HepG2 (cell line): ENCODE measurements around the gene PCDHA9. TPM values are rescaled to one million over a fixed set of nuclear protein-coding genes. Genes with fewer than 3 reads are reported as not detected.
"Not testable (repeated sequence)": the region's sequence is repeated elsewhere in the genome, so short reads cannot be mapped to it uniquely, and the experiment has no call there.

Source experiments
- ATAC-seq: fragments of 200-7000 bp; cut with Tn5 transposase; 3 replicates; pipeline ENCODE4 v1.9.1; 2020; ENCODE audit warnings: mild to moderate bottlenecking, moderate library complexity
- BruUV-seq: library from RNA; stranded (reverse); fragments of 400-500 nt; replicated peaks from 2 replicates; lab custom pipeline; 2021; lab: Mats Ljungman, UMichigan
- CTCF ChIA-PET: fragments of 300-600 bp; formaldehyde crosslinking; extraction: SDS; loops from one replicate; lab custom pipeline; 2021; ENCODE audit warnings: low total read pairs, inconsistent platforms, low intra/inter-chr PET ratio; lab: Yijun Ruan, JAX
- POLR2A ChIA-PET: fragments of 350-600 bp; sonication (Branson Sonifier 250); formaldehyde crosslinking; loops from one replicate; lab custom pipeline; 2020; ENCODE audit warnings: antibody characterized with exemption, inconsistent platforms; lab: Yijun Ruan, JAX
- DNase-seq: peaks from one replicate; pipeline ENCODE4 v3.0.0-alpha.2; 2015; ENCODE audit warnings: low spot score
- FAIRE-seq: peaks from 3 replicates; lab custom pipeline; 2011; peaks lifted over from hg19 to GRCh38; lab: Jason Lieb, UNC
- H2AFZ ChIP-seq: one replicate; pipeline ENCODE4 v1.6.1; 2011; ENCODE audit warnings: low read length, inconsistent platforms
- H3K27ac ChIP-seq: fragments of 300-600 bp; 3 replicates; pipeline ENCODE4 v1.8.0; 2011; ENCODE audit warnings: mixed run types, mild to moderate bottlenecking, mixed read lengths, low read length, inconsistent platforms; ENCODE audit not compliant: insufficient read depth; ENCODE audit errors: extremely low read length
- H3K27me3 ChIP-seq, 2 experiments: fragments of 200-600 bp in 1 of 2; 2 replicates in 1 of 2; 3 replicates in 1 of 2; pipeline versions ENCODE4 v1.6.0 to v1.8.0; 2011; ENCODE audit warnings: low read length in 2 of 2, mild to moderate bottlenecking in 2 of 2, moderate library complexity in 2 of 2, inconsistent platforms in 1 of 2; ENCODE audit not compliant: insufficient read depth in 2 of 2, control insufficient read depth in 1 of 2
- H3K36me3 ChIP-seq, 2 experiments: fragments of 200-600 bp in 1 of 2; replicated peaks in 1 of 2; 2 replicates in 1 of 2; 3 replicates in 1 of 2; pipeline versions ENCODE4 v1.5.1 to v1.8.0; 2011; ENCODE audit warnings: low read length in 2 of 2, inconsistent platforms in 1 of 2; ENCODE audit not compliant: insufficient read depth in 2 of 2, control insufficient read depth in 1 of 2
- H3K4me1 ChIP-seq: 2 replicates; pipeline ENCODE4 v1.5.1; 2012; ENCODE audit warnings: low read length, inconsistent platforms; ENCODE audit not compliant: insufficient read depth
- H3K4me2 ChIP-seq: 2 replicates; pipeline ENCODE4 v1.6.0; 2011; ENCODE audit warnings: low read depth, low read length, inconsistent platforms
- H3K4me3 ChIP-seq, 3 experiments: fragments of 200-600 bp in 1 of 3; sonication (generic), shearing (Covaris generic) in 1 of 3; replicated peaks in 1 of 3; 2 replicates each; pipeline ENCODE4 v1.5.1; 2011 to 2016; ENCODE audit warnings: low read length in 3 of 3, inconsistent platforms in 2 of 3, low read depth in 2 of 3, mild to moderate bottlenecking in 2 of 3, control low read depth in 1 of 3, mixed read lengths in 1 of 3; ENCODE audit not compliant: insufficient read depth in 1 of 3
- H3K79me2 ChIP-seq: one replicate; pipeline ENCODE4 v1.6.1; 2011; ENCODE audit warnings: low read length, inconsistent platforms; ENCODE audit not compliant: insufficient read depth
- H3K9ac ChIP-seq: 2 replicates; pipeline ENCODE4 v1.6.0; 2011; ENCODE audit warnings: mild to moderate bottlenecking, low read depth, low read length, inconsistent platforms; ENCODE audit not compliant: insufficient read depth
- H3K9me3 ChIP-seq: 2 replicates; pipeline ENCODE4 v1.5.1; 2012; ENCODE audit warnings: mild to moderate bottlenecking, low read length
- H4K20me1 ChIP-seq: 2 replicates; pipeline ENCODE4 v1.6.0; 2011; ENCODE audit warnings: inconsistent platforms, mild to moderate bottlenecking, low read length, moderate library complexity; ENCODE audit not compliant: insufficient read depth
- FOXK2 ChIP-seq: fragments of 450-650 bp; IDR thresholded peaks from 2 replicates; pipeline ENCODE4 v1.6.1; 2016
- SAP130 ChIP-seq: IDR thresholded peaks from 2 replicates; pipeline ENCODE4 v1.6.1; 2016; ENCODE audit warnings: low read depth
- STAG1 ChIP-seq: sonication (generic); formaldehyde crosslinking; IDR thresholded peaks from 2 replicates; pipeline ENCODE4 v1.4.0; 2020; ENCODE audit warnings: missing genetic modification reagents
- WGBS: methylation state at CpG from one replicate; pipeline ENCODE4 v1.1.6; 2017; ENCODE audit warnings: low lambda C conversion rate; 5-methylcytosine and 5-hydroxymethylcytosine counted together
- in situ Hi-C: cut with HindIII; loops from 2 replicates; pipeline ENCODE4 v1.10.0; 2017; ENCODE audit warnings: low pct_unique_long_range_greater_than_20kb; ENCODE audit not compliant: extremely low pct_ligation_motif_present
- intact Hi-C: fragments of 100-400 bp; cut with micrococcal nuclease; formaldehyde crosslinking; loops from one replicate; pipeline ENCODE4 v1.10.0; 2022; ENCODE audit not compliant: unreplicated experiment
- polyA plus RNA-seq, 8 experiments: library from polyadenylated mRNA; depleted of rRNA in 3 of 8; stranded (reverse) in 7 of 8; unstranded in 1 of 8; fragments of >200 nt; fragmentation: Illumina TruSeq in 4 of 8; extraction: Trizol in 4 of 8; gene quantifications; 2 replicates each; pipeline versions ENCODE4 v1.2.1 to v1.2.3, GENCODE V29; 2011 to 2016; ENCODE audit warnings: low read depth in 4 of 8, missing spikeins in 1 of 8, mixed read lengths in 1 of 8; ENCODE audit not compliant: insufficient read depth in 1 of 8
- total RNA-seq, 5 experiments: library from RNA; depleted of rRNA; stranded (reverse); fragments of >200 nt; fragmentation: Illumina TruSeq; extraction: Trizol; gene quantifications; 2 replicates each; pipeline ENCODE4 v1.2.3, GENCODE V29; 2016; ENCODE audit warnings: low read depth in 1 of 5
- TF ChIP-seq, protein P1 (sequence below): sonication (generic); formaldehyde crosslinking; IDR thresholded peaks from 2 replicates; pipeline ENCODE4 v1.4.0; 2020; ENCODE audit warnings: missing genetic modification reagents
- TF ChIP-seq, protein P2 (sequence below): sonication (generic); formaldehyde crosslinking; IDR thresholded peaks from 2 replicates; pipeline ENCODE4 v1.5.0; 2020; ENCODE audit warnings: mild to moderate bottlenecking, missing genetic modification reagents, moderate library complexity

Gene PCDHA9
- total and polyA plus RNA-seq, 2 of the 13 experiments (the other 11 are each of a cell fraction or from before 2014, with no cell fraction given): 0.03 TPM; not detected in 1

DNA sequence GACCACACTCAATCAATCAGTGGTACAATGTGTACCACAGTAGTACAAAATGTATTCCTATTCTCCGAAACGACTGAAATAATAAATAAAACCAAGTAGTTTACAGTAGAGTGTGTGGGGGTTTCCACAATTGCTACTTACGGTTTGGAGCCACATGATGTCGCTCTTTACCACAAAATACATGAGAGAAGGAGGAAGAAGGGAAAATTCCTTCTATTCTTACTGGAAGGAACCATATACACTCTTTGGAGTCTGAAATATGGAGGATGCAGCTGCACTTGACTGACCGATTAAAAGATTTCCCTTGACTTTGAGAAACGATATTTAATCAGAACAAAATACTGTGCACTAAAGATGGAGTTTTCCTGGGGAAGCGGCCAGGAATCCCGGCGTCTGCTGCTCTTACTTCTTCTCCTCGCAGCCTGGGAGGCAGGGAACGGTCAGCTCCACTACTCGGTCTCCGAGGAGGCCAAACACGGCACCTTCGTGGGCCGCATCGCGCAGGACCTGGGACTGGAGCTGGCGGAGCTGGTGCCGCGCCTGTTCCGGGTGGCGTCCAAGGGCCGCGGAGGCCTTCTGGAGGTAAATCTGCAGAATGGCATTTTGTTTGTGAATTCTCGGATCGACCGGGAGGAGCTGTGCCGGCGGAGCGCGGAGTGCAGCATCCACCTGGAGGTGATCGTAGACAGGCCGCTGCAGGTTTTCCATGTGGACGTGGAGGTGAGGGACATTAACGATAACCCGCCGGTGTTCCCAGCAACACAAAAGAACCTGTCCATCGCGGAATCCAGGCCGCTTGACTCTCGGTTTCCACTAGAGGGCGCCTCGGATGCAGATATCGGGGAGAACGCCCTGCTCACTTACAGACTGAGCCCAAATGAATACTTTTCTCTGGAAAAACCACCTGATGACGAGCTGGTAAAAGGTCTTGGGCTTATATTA lies 41.1 kb upstream of the PCDHA9 start, which contains the start of gene PCDHA4:
Gene PCDHA4, plus strand, starts transcription at position 235 of the 942 bp plus-strand sequence.
- no peaks in the 10 kb centered on the region; a peak in 1 of 5 replicates for H3K27me3 ChIP-seq
- H3K9ac ChIP-seq: no peak within 1 kb of the TSS
- peak; percentile 74 for ATAC-seq
- no peaks in the 10 kb centered on the region for H3K79me2 ChIP-seq
- DNase-seq: peak; percentile 9
- ChIA-PET CTCF (no interaction called here), POLR2A (no interaction called here)
- intact Hi-C loops (no loop called here), in situ Hi-C loops (no loop called here)
- H3K4me3 ChIP-seq: no peak within 1 kb of the TSS
- 58% methylated on average over 24 of the region's 47 CpGs for WGBS
- no peaks in the 10 kb centered on the region for H3K4me1 ChIP-seq
- TF ChIP-seq SAP130 (CRISPR knock-in tag): no peak
- peak; percentile 25; the same call in 1 of the 2 replicates for TF ChIP-seq STAG1 (CRISPR knock-in tag)
- TF ChIP-seq, protein P1, sequence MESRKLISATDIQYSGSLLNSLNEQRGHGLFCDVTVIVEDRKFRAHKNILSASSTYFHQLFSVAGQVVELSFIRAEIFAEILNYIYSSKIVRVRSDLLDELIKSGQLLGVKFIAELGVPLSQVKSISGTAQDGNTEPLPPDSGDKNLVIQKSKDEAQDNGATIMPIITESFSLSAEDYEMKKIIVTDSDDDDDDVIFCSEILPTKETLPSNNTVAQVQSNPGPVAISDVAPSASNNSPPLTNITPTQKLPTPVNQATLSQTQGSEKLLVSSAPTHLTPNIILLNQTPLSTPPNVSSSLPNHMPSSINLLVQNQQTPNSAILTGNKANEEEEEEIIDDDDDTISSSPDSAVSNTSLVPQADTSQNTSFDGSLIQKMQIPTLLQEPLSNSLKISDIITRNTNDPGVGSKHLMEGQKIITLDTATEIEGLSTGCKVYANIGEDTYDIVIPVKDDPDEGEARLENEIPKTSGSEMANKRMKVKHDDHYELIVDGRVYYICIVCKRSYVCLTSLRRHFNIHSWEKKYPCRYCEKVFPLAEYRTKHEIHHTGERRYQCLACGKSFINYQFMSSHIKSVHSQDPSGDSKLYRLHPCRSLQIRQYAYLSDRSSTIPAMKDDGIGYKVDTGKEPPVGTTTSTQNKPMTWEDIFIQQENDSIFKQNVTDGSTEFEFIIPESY (CRISPR knock-in tag): peak; percentile 68; the same call in 1 of the 2 replicates
- TF ChIP-seq, protein P2, sequence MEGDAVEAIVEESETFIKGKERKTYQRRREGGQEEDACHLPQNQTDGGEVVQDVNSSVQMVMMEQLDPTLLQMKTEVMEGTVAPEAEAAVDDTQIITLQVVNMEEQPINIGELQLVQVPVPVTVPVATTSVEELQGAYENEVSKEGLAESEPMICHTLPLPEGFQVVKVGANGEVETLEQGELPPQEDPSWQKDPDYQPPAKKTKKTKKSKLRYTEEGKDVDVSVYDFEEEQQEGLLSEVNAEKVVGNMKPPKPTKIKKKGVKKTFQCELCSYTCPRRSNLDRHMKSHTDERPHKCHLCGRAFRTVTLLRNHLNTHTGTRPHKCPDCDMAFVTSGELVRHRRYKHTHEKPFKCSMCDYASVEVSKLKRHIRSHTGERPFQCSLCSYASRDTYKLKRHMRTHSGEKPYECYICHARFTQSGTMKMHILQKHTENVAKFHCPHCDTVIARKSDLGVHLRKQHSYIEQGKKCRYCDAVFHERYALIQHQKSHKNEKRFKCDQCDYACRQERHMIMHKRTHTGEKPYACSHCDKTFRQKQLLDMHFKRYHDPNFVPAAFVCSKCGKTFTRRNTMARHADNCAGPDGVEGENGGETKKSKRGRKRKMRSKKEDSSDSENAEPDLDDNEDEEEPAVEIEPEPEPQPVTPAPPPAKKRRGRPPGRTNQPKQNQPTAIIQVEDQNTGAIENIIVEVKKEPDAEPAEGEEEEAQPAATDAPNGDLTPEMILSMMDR (CRISPR knock-in tag): peak; percentile 39
- no peak for TF ChIP-seq FOXK2
- TF ChIP-seq, all 625 proteins: peak for 3
- BruUV-seq: no TSS peak
- FAIRE-seq: no peak
- Histone ChIP-seq H4K20me1 (no peaks in the 10 kb centered on the region), H3K9me3 (peaks cover 24% of the 10 kb centered on the region), H3K4me2 (no peak within 1 kb of the TSS), H2AFZ (no peak within 1 kb of the TSS), H3K27ac (no peak within 1 kb of the TSS), H3K36me3 (no peaks in the 10 kb centered on the region)

DNA sequence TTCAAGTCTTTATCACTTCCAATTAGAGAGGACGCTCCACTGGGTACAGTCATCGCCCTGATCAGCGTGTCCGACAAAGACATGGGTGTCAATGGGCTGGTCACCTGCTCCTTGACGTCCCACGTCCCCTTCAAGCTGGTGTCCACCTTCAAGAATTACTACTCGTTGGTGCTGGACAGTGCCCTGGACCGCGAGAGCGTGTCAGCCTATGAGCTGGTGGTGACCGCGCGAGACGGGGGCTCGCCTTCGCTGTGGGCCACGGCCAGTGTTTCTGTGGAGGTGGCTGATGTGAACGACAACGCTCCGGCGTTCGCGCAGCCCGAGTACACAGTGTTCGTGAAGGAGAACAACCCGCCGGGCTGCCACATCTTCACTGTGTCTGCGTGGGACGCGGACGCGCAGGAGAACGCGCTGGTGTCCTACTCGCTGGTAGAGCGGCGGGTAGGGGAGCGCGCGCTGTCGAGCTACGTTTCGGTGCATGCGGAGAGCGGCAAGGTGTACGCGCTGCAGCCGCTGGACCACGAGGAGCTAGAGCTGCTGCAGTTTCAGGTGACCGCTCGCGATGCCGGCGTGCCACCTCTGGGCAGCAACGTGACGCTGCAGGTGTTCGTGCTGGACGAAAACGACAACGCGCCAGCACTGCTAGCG lies 39.8 kb upstream of the PCDHA9 start:
- BruUV-seq, H3K27me3 ChIP-seq, CTCF ChIA-PET, H3K27ac ChIP-seq, H3K36me3 ChIP-seq, H3K79me2 ChIP-seq, DNase-seq, FAIRE-seq, H3K4me3 ChIP-seq, H2AFZ ChIP-seq, intact Hi-C loops, H3K4me1 ChIP-seq, H3K9ac ChIP-seq, H3K4me2 ChIP-seq, H4K20me1 ChIP-seq, ATAC-seq, in situ Hi-C loops, POLR2A ChIA-PET: not testable (repeated sequence)
- WGBS: 89% methylated on average over 62 of the region's 62 CpGs
- H3K9me3 ChIP-seq: peaks cover 12% of the 10 kb centered on the region; the same call in 1 of the 2 replicates
